ENCODE data around the gene ANKRD42.
"Not testable (repeated sequence)": the region's sequence is repeated elsewhere in the genome, so short reads cannot be mapped to it uniquely, and the experiment has no call there.

GRCh38 chr11:83206771-83207382 lies 13.4 kb downstream of the ANKRD42 start:
- not testable (repeated sequence) for TF ChIP-seq ZNF445 (CRISPR knock-in tag; IDR thresholded peaks at IDR 0.05; ENCODE audit: low read depth); SMARCC2 (IDR thresholded peaks at IDR 0.05; ENCODE audit: low read depth); POLR2AphosphoS5 (IDR thresholded peaks at IDR 0.05; ENCODE audit: control insufficient read depth, insufficient read depth, low read depth, low read length); CTCF (IDR thresholded peaks at IDR 0.05 in 2 of 3, conservative IDR thresholded peaks at IDR 0.05 in 1 of 3; ENCODE audit: insufficient read depth in 2 of 3, low read depth in 1 of 3, low read length in 3 of 3); CHD4 (IDR thresholded peaks at IDR 0.05; ENCODE audit: insufficient read depth, insufficient replicate concordance, low read depth, low read length, poor library complexity, severe bottlenecking)
- TF ChIP-seq, protein P1, sequence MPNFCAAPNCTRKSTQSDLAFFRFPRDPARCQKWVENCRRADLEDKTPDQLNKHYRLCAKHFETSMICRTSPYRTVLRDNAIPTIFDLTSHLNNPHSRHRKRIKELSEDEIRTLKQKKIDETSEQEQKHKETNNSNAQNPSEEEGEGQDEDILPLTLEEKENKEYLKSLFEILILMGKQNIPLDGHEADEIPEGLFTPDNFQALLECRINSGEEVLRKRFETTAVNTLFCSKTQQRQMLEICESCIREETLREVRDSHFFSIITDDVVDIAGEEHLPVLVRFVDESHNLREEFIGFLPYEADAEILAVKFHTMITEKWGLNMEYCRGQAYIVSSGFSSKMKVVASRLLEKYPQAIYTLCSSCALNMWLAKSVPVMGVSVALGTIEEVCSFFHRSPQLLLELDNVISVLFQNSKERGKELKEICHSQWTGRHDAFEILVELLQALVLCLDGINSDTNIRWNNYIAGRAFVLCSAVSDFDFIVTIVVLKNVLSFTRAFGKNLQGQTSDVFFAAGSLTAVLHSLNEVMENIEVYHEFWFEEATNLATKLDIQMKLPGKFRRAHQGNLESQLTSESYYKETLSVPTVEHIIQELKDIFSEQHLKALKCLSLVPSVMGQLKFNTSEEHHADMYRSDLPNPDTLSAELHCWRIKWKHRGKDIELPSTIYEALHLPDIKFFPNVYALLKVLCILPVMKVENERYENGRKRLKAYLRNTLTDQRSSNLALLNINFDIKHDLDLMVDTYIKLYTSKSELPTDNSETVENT (CRISPR knock-in tag; IDR thresholded peaks at IDR 0.05) = not testable (repeated sequence)
- TF ChIP-seq, protein P2, sequence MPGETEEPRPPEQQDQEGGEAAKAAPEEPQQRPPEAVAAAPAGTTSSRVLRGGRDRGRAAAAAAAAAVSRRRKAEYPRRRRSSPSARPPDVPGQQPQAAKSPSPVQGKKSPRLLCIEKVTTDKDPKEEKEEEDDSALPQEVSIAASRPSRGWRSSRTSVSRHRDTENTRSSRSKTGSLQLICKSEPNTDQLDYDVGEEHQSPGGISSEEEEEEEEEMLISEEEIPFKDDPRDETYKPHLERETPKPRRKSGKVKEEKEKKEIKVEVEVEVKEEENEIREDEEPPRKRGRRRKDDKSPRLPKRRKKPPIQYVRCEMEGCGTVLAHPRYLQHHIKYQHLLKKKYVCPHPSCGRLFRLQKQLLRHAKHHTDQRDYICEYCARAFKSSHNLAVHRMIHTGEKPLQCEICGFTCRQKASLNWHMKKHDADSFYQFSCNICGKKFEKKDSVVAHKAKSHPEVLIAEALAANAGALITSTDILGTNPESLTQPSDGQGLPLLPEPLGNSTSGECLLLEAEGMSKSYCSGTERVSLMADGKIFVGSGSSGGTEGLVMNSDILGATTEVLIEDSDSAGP (CRISPR knock-in tag; IDR thresholded peaks at IDR 0.05) = not testable (repeated sequence)
